ENCODE results near the gene PGK2.
"Not testable (repeated sequence)": the region's sequence is repeated elsewhere in the genome, so short reads cannot be mapped to it uniquely, and the experiment has no call there.

Gene PGK2

GRCh38 chr6:49787176-49787575 lies at the start of gene PGK2:
TSS of gene PGK2 (minus strand) at chr6:49787285. CDS start at chr6:49787187, 98 bp downstream.
- DNase-seq (ENCODE audit: low spot score): peak; percentile 33

GRCh38 chr6:49835140-49835539 lies 48.1 kb upstream of the PGK2 start:
- DNase-seq (ENCODE audit: low spot score): no peak

- DNase-seq (ENCODE audit: low spot score): no peak
Observed at GRCh38 chr6:49833386-49833785, 46.3 kb upstream of the PGK2 start.

GRCh38 chr6:49826743-49827406 lies 39.8 kb upstream of the PGK2 start:
- no peak for DNase-seq (ENCODE audit: low spot score)

- no peak for DNase-seq (ENCODE audit: low spot score)
Observed at GRCh38 chr6:49815166-49815565, 28.1 kb upstream of the PGK2 start.

- no peak for DNase-seq (ENCODE audit: low spot score)
Observed at GRCh38 chr6:49813248-49813647, 26.2 kb upstream of the PGK2 start.

- no peak for DNase-seq (ENCODE audit: low spot score)
Observed at GRCh38 chr6:49806145-49806544, 19.1 kb upstream of the PGK2 start.

- no peak for DNase-seq (ENCODE audit: low spot score)
Observed at GRCh38 chr6:49805246-49805645, 18.2 kb upstream of the PGK2 start.

GRCh38 chr6:49801525-49801924 lies 14.4 kb upstream of the PGK2 start:
- no peak for DNase-seq (ENCODE audit: low spot score)

GRCh38 chr6:49799090-49799489 lies 12.0 kb upstream of the PGK2 start:
- DNase-seq (ENCODE audit: low spot score): no peak

GRCh38 chr6:49796842-49797455 lies 9.9 kb upstream of the PGK2 start:
- not testable (repeated sequence) for DNase-seq (ENCODE audit: low spot score)

- no peak for DNase-seq (ENCODE audit: low spot score)
Observed at GRCh38 chr6:49790341-49790740, 3.3 kb upstream of the PGK2 start.

- no peak for DNase-seq (ENCODE audit: low spot score)
Observed at GRCh38 chr6:49784272-49784671, 2.8 kb downstream of the PGK2 start.

- DNase-seq (ENCODE audit: low spot score): no peak
Observed at GRCh38 chr6:49782725-49783124, 4.4 kb downstream of the PGK2 start.

GRCh38 chr6:49782293-49782692 lies 4.8 kb downstream of the PGK2 start:
- DNase-seq (ENCODE audit: low spot score): no peak

- no peak for DNase-seq (ENCODE audit: low spot score)
Observed at GRCh38 chr6:49776444-49776843, 10.6 kb downstream of the PGK2 start.

GRCh38 chr6:49775043-49775442 lies 12.0 kb downstream of the PGK2 start:
- DNase-seq (ENCODE audit: low spot score): no peak

GRCh38 chr6:49772285-49772684 lies 14.8 kb downstream of the PGK2 start:
- no peak for DNase-seq (ENCODE audit: low spot score)

GRCh38 chr6:49766762-49767161 lies 20.3 kb downstream of the PGK2 start:
- no peak for DNase-seq (ENCODE audit: low spot score)

GRCh38 chr6:49764571-49765236 lies 22.4 kb downstream of the PGK2 start:
- no peak for DNase-seq (ENCODE audit: low spot score)

GRCh38 chr6:49744259-49744658 lies 42.8 kb downstream of the PGK2 start, which contains the start of gene CRISP3:
TSS of gene CRISP3 (minus strand) at chr6:49744388. CDS start at chr6:49744367, 21 bp downstream.
- DNase-seq (ENCODE audit: low spot score): no peak

- DNase-seq (ENCODE audit: low spot score): no peak
Observed at GRCh38 chr6:49743429-49743828, 43.7 kb downstream of the PGK2 start.

- no peak for DNase-seq (ENCODE audit: low spot score)
Observed at GRCh38 chr6:49739423-49739822, 47.7 kb downstream of the PGK2 start.
